Measurements from ENCODE around the gene NPR1.
A peak's percentile ranks its signal among the peaks of the same experiment; 100 is the strongest.
"Not testable (repeated sequence)": the region's sequence is repeated elsewhere in the genome, so short reads cannot be mapped to it uniquely, and the experiment has no call there.

The NPR1 gene

GRCh38 chr1:153678519-153679336 is at the start of gene NPR1:
Gene NPR1 (plus strand): TSS chr1:153678688. CDS start chr1:153679109, 421 bp downstream.
- DNase-seq: peak; percentile 72

GRCh38 chr1:153629343-153629665 is 49.2 kb upstream of the NPR1 start:
- DNase-seq: no peak

- DNase-seq: no peak
Measured at GRCh38 chr1:153629971-153630370, 48.5 kb upstream of the NPR1 start.

GRCh38 chr1:153630384-153630783 is 48.1 kb upstream of the NPR1 start:
- no peak for DNase-seq

GRCh38 chr1:153631047-153632022 is 47.2 kb upstream of the NPR1 start:
- no peak for DNase-seq

GRCh38 chr1:153633161-153633753 is 45.2 kb upstream of the NPR1 start:
- no peak for DNase-seq

- peak; percentile 90 for DNase-seq
Measured at GRCh38 chr1:153633754-153634665, 44.5 kb upstream of the NPR1 start, which contains the start of gene CHTOP. Gene CHTOP (plus strand): TSS chr1:153634066. CDS start chr1:153636589, 2,523 bp downstream.

GRCh38 chr1:153635872-153636271 is 42.6 kb upstream of the NPR1 start:
- no peak for DNase-seq

GRCh38 chr1:153636312-153636711 is 42.2 kb upstream of the NPR1 start:
- DNase-seq: no peak

- DNase-seq: no peak
Measured at GRCh38 chr1:153638261-153638660, 40.2 kb upstream of the NPR1 start.

- no peak for DNase-seq
Measured at GRCh38 chr1:153639280-153639679, 39.2 kb upstream of the NPR1 start.

GRCh38 chr1:153640213-153640612 is 38.3 kb upstream of the NPR1 start:
- DNase-seq: not testable (repeated sequence)

- no peak for DNase-seq
Measured at GRCh38 chr1:153640861-153641260, 37.6 kb upstream of the NPR1 start.

GRCh38 chr1:153642161-153642560 is 36.3 kb upstream of the NPR1 start:
- DNase-seq: no peak

GRCh38 chr1:153643100-153643499 is 35.4 kb upstream of the NPR1 start:
- no peak for DNase-seq

GRCh38 chr1:153643816-153644215 is 34.7 kb upstream of the NPR1 start:
- no peak for DNase-seq

- no peak for DNase-seq
Measured at GRCh38 chr1:153646672-153647345, 31.7 kb upstream of the NPR1 start.

- no peak for DNase-seq
Measured at GRCh38 chr1:153647346-153647714, 31.2 kb upstream of the NPR1 start.

- DNase-seq: no peak
Measured at GRCh38 chr1:153648000-153648643, 30.4 kb upstream of the NPR1 start.

- DNase-seq: no peak
Measured at GRCh38 chr1:153649137-153649862, 29.2 kb upstream of the NPR1 start.

- no peak for DNase-seq
Measured at GRCh38 chr1:153649863-153650235, 28.6 kb upstream of the NPR1 start.
